Smooth muscle cell of bladder (primary cell): ENCODE results near the gene OR10K1. TPM values are rescaled to one million over a fixed set of nuclear protein-coding genes. Genes with fewer than 3 reads are reported as not detected.

Source experiments
- total RNA-seq: library from RNA; depleted of rRNA; stranded (reverse); fragments of >200 nt; gene quantifications from 2 replicates; pipeline ENCODE4 v1.2.3, GENCODE V29; 2014

Gene OR10K1, protein sequence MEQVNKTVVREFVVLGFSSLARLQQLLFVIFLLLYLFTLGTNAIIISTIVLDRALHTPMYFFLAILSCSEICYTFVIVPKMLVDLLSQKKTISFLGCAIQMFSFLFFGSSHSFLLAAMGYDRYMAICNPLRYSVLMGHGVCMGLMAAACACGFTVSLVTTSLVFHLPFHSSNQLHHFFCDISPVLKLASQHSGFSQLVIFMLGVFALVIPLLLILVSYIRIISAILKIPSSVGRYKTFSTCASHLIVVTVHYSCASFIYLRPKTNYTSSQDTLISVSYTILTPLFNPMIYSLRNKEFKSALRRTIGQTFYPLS
- not detected in 2 replicates for total RNA-seq

DNA sequence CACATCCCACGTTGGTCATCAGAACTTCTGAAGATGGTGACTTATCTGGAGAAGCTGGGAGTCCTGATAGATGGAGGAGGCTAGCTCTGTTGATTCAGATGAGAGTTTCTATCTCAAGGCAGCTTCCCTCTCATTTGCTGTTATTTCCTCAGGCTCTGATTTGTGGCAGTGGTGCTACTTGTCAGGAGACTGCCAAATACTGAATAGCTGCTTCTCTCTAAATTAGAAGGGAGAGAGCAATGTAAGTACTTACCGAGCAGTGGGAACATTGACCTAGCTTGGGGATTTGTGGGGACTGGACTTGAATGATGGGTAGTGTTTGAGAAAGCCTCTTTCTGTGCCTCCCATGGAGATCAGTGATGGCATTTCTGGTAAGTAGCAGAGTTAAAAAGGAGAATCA, at the start of gene OR10K1:
Gene OR10K1, plus strand, starts transcription at position 301 of the 400 bp plus-strand sequence. CDS start 3,728 bp downstream, outside the sequence.

DNA sequence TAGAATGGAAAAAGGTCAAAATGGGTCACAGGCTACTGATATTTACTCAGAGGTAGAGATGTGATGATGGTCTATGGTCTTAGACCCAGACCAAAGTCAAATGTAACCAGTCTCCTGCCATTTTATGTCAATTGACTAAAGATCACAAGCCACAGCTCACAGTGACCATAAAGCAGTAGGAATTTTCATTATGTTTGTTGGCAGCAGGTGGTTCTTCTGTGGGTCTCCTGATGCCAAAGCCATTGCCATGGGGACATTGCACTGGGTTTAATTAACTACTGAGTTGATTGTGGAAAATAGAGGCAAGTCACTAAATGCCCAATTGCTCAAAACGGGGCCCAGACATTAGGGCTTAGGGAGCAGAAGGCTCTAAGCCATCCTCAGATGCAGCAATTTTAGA, 35.5 kb upstream of the OR10K1 start, which contains the start of gene OR10K2:
Gene OR10K2, minus strand, starts transcription at position 101 of the 400 bp plus-strand sequence. CDS start 5,371 bp downstream, outside the sequence.

DNA sequence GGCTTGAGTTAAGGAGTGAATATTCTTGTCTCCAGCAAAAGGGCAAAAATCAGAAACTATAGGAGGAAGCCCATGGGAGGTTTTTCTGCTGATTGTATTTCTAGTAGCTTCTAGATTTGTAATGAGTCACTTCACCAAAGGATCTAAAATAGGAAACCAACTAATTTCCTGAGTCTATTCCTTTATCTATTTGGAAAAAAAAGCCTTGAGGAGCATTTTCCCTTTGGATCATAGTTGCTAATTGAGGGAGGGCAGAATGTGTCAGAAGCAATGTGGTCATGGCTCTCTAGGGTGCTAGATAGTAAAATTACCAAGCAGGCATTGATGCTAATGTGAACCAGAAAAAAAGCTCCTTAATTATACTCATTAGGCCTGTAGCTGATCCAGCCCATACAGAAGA, 10.3 kb downstream of the OR10K1 start, which contains the start of gene OR10R2:
Gene OR10R2, plus strand, starts transcription at position 301 of the 400 bp plus-strand sequence. CDS start 106 bp downstream, outside the sequence.

Other genes starting within 250 kb of the OR10K1 start
- not detected in 2 replicates for gene CD1A, start 207.4 kb upstream of the OR10K1 start, total RNA-seq
- gene CD1C, start 171.9 kb upstream of the OR10K1 start, total RNA-seq: not detected in 2 replicates
- not detected in 2 replicates for gene CD1B, start 130.3 kb upstream of the OR10K1 start, total RNA-seq
- not detected in 2 replicates for gene CD1E, start 107.9 kb upstream of the OR10K1 start, total RNA-seq
- not detected in 2 replicates for gene OR10T2, start 62.4 kb upstream of the OR10K1 start, total RNA-seq
- gene OR10K2, start 35.6 kb upstream of the OR10K1 start, total RNA-seq: not detected in 2 replicates
- not detected in 2 replicates for gene OR10R2, start 10.4 kb downstream of the OR10K1 start, total RNA-seq
- not detected in 2 replicates for gene OR6Y1, start 92.6 kb downstream of the OR10K1 start, total RNA-seq
- gene OR6P1, start 108.7 kb downstream of the OR10K1 start, total RNA-seq: not detected in 2 replicates
- not detected in 2 replicates for gene OR10X1, start 118.1 kb downstream of the OR10K1 start, total RNA-seq
- not detected in 2 replicates for gene OR10Z1, start 143.4 kb downstream of the OR10K1 start, total RNA-seq
- gene SPTA1, start 224.9 kb downstream of the OR10K1 start, total RNA-seq: 0.14 and 0.18 TPM in 2 replicates
- gene OR6K2, start 238.8 kb downstream of the OR10K1 start, total RNA-seq: not detected in 2 replicates